Sigmoid colon (tissue), 4 donors: ENCODE results near the gene EXOSC2.

Experiments
- CTCF ChIP-seq, 4 experiments: fragments of 450-650 bp in 3 of 4; fragments of 200-600 bp in 1 of 4; IDR thresholded peaks; one replicate each; pipeline ENCODE4 v1.5.1; 2016 to 2019; ENCODE audit warnings: antibody characterized with exemption in 4 of 4, mild to moderate bottlenecking in 3 of 4, moderate library complexity in 2 of 4
- EP300 ChIP-seq, 4 donors: sonication (generic); formaldehyde crosslinking; IDR thresholded peaks; one replicate each; pipeline ENCODE4 v1.6.1; 2017; ENCODE audit warnings: antibody characterized with exemption in 4 of 4
- POLR2A ChIP-seq, 2 donors: fragments of 450-650 bp; IDR thresholded peaks; one replicate each; pipeline ENCODE4 v1.6.1; 2016; ENCODE audit warnings: antibody characterized with exemption in 2 of 2, mild to moderate bottlenecking in 2 of 2, moderate library complexity in 2 of 2
- POLR2AphosphoS5 ChIP-seq, 4 donors: sonication (generic); formaldehyde crosslinking; IDR thresholded peaks; one replicate each; pipeline ENCODE4 v1.6.1; 2017; ENCODE audit warnings: antibody characterized with exemption in 4 of 4

- no peak for TF ChIP-seq CTCF (IDR thresholded peaks at IDR 0.05)
- no peak for TF ChIP-seq POLR2A (IDR thresholded peaks at IDR 0.05)
- no peak for TF ChIP-seq POLR2AphosphoS5 (IDR thresholded peaks at IDR 0.05)
- no peak for TF ChIP-seq EP300 (IDR thresholded peaks at IDR 0.05)
Observed at GRCh38 chr9:130660683-130661450, 32.7 kb upstream of the EXOSC2 start.
